Stimulated activated CD4-positive, alpha-beta T cell treated with anti-CD3 and anti-CD28 coated beads, Interleukin-1b, Interleukin-23, amount 100 ng/mL, for 24 hours (primary cell): ENCODE data around the gene CROCC.

ENCODE experiments used
- DNase-seq, 4 experiments: peaks; one replicate each; pipeline ENCODE4 v3.0.0-alpha.2; 2020; ENCODE audit warnings: low read depth in 4 of 4, low spot score in 1 of 4

The CROCC gene

GRCh38 chr1:17009706-17010105, 88.0 kb downstream of the CROCC start:
- DNase-seq, result no peak

- DNase-seq, result no peak
These were observed 89.3 kb downstream of the CROCC start for GRCh38 chr1:17011092-17011438.

GRCh38 chr1:17011439-17012307, 89.9 kb downstream of the CROCC start, which contains the start of gene ATP13A2:
TSS of gene ATP13A2 (minus strand) at chr1:17011928. CDS start at chr1:17011738, 190 bp downstream.
- DNase-seq, result peak; percentile 59 to 78 (median 69)

- DNase-seq, result no peak
These were observed 91.2 kb downstream of the CROCC start for GRCh38 chr1:17012775-17013490.

- DNase-seq, result no peak
These were observed 92.0 kb downstream of the CROCC start for GRCh38 chr1:17013491-17014320.

- no peak for DNase-seq
These were observed 93.2 kb downstream of the CROCC start for GRCh38 chr1:17014671-17015567.

- no peak for DNase-seq
These were observed 94.6 kb downstream of the CROCC start for GRCh38 chr1:17016317-17016661.

- no peak for DNase-seq
These were observed 95.7 kb downstream of the CROCC start for GRCh38 chr1:17017435-17017834.

GRCh38 chr1:17018849-17019248, 97.1 kb downstream of the CROCC start:
- DNase-seq, result no peak

GRCh38 chr1:17020502-17020901, 98.8 kb downstream of the CROCC start:
- no peak for DNase-seq

GRCh38 chr1:17021896-17022295, 100.2 kb downstream of the CROCC start:
- no peak for DNase-seq
